Retina (tissue), 1 donor: ENCODE measurements around the gene RASSF1.
"Not testable (repeated sequence)": the region's sequence is repeated elsewhere in the genome, so short reads cannot be mapped to it uniquely, and the experiment has no call there.

ENCODE experiments used
- DNase-seq: peaks from one replicate; pipeline ENCODE4 v3.0.0-alpha.2; 2016

RASSF1 gene

GRCh38 chr3:50322386-50323091 is 18.1 kb downstream of the RASSF1 start, which contains the start of gene HYAL2:
TSS of gene HYAL2 (minus strand) at chr3:50322745. CDS start at chr3:50320489, 2,256 bp downstream.
- no peak for DNase-seq

- DNase-seq, result no peak
These were observed 18.6 kb downstream of the RASSF1 start for GRCh38 chr3:50322115-50322385.

- peak; percentile 99 for DNase-seq
These were observed 19.1 kb downstream of the RASSF1 start for GRCh38 chr3:50321336-50322114.

- peak; percentile 93 for DNase-seq
These were observed 19.7 kb downstream of the RASSF1 start for GRCh38 chr3:50320853-50321335.

- DNase-seq, result no peak
These were observed 20.6 kb downstream of the RASSF1 start for GRCh38 chr3:50319894-50320625.

- no peak for DNase-seq
These were observed 21.3 kb downstream of the RASSF1 start for GRCh38 chr3:50319181-50319893.

GRCh38 chr3:50318615-50319014 is 22.0 kb downstream of the RASSF1 start:
- no peak for DNase-seq

- DNase-seq, result no peak
These were observed 22.5 kb downstream of the RASSF1 start for GRCh38 chr3:50318163-50318562.

- DNase-seq, result no peak
These were observed 23.3 kb downstream of the RASSF1 start for GRCh38 chr3:50317300-50317699.

- DNase-seq, result peak; percentile 51
These were observed 23.9 kb downstream of the RASSF1 start for GRCh38 chr3:50316657-50317242.

- DNase-seq, result no peak
These were observed 25.8 kb downstream of the RASSF1 start for GRCh38 chr3:50314816-50315215.

- no peak for DNase-seq
These were observed 26.3 kb downstream of the RASSF1 start for GRCh38 chr3:50314342-50314741.

- not testable (repeated sequence) for DNase-seq
These were observed 28.6 kb downstream of the RASSF1 start for GRCh38 chr3:50312041-50312440.

GRCh38 chr3:50304601-50305000 is 36.0 kb downstream of the RASSF1 start:
- no peak for DNase-seq

GRCh38 chr3:50303013-50303815 is 37.4 kb downstream of the RASSF1 start, which contains the start of gene HYAL1:
TSS of gene HYAL1 (minus strand) at chr3:50303574. CDS start at chr3:50302956, 618 bp downstream.
- no peak for DNase-seq

GRCh38 chr3:50302095-50303012 is 38.3 kb downstream of the RASSF1 start:
- no peak for DNase-seq

- DNase-seq, result no peak
These were observed 39.9 kb downstream of the RASSF1 start for GRCh38 chr3:50300681-50301254.

- peak; percentile 47 for DNase-seq
These were observed 40.5 kb downstream of the RASSF1 start for GRCh38 chr3:50299929-50300680.

- DNase-seq, result no peak
These were observed 41.1 kb downstream of the RASSF1 start for GRCh38 chr3:50299638-50299928.
